HepG2 (cell line): ENCODE results near the gene HLA-F. TPM values are rescaled to one million over a fixed set of nuclear protein-coding genes. Genes with fewer than 3 reads are reported as not detected.
A peak's percentile ranks its signal among the peaks of the same experiment; 100 is the strongest.

Experiments used
- ATRX ChIP-seq: sonication (generic); formaldehyde crosslinking; IDR thresholded peaks from 2 replicates; pipeline ENCODE4 v1.4.0; 2020; ENCODE audit warnings: missing genetic modification reagents, borderline replicate concordance
- FUBP1 ChIP-seq: sonication (generic); formaldehyde crosslinking; IDR thresholded peaks from 2 replicates; pipeline ENCODE4 v1.5.1; 2020; ENCODE audit warnings: missing genetic modification reagents, mild to moderate bottlenecking, borderline replicate concordance
- KLF15 ChIP-seq: sonication (generic); formaldehyde crosslinking; IDR thresholded peaks from 2 replicates; pipeline ENCODE4 v1.8.1; 2023; ENCODE audit warnings: borderline replicate concordance, mild to moderate bottlenecking, inconsistent platforms, missing genetic modification reagents, mixed read lengths
- PHF21A ChIP-seq: sonication (generic); formaldehyde crosslinking; IDR thresholded peaks from 2 replicates; pipeline ENCODE4 v1.5.0; 2020; ENCODE audit warnings: mild to moderate bottlenecking, missing genetic modification reagents
- SOX13 ChIP-seq, 3 experiments: fragments of 450-650 bp in 1 of 3; sonication (generic) in 1 of 3; formaldehyde crosslinking in 1 of 3; IDR thresholded peaks in 2 of 3; conservative IDR thresholded peaks in 1 of 3; 2 replicates each; pipeline versions ENCODE4 v1.5.0 to v1.6.1; 2016 to 2020; ENCODE audit warnings: antibody characterized with exemption in 1 of 3, mild to moderate bottlenecking in 1 of 3, missing compliant biosample characterization in 1 of 3, missing genetic modification reagents in 1 of 3, moderate library complexity in 1 of 3
- ZFYVE20 ChIP-seq: sonication (generic); formaldehyde crosslinking; IDR thresholded peaks from 2 replicates; pipeline ENCODE4 v1.8.0; 2023; ENCODE audit warnings: low read depth, mild to moderate bottlenecking, moderate library complexity, missing genetic modification reagents, borderline replicate concordance
- ZNF577 ChIP-seq: sonication (generic); formaldehyde crosslinking; IDR thresholded peaks from 2 replicates; pipeline ENCODE4 v1.4.0; 2020; ENCODE audit warnings: mild to moderate bottlenecking, low read depth, missing genetic modification reagents, borderline replicate concordance
- ZNF629 ChIP-seq: sonication (generic); formaldehyde crosslinking; conservative IDR thresholded peaks from 2 replicates; pipeline ENCODE4 v1.5.0; 2020; ENCODE audit warnings: missing genetic modification reagents
- ZSCAN21 ChIP-seq: sonication (generic); formaldehyde crosslinking; IDR thresholded peaks from 2 replicates; pipeline ENCODE4 v1.8.0; 2022; ENCODE audit warnings: mild to moderate bottlenecking, missing genetic modification reagents, moderate library complexity, borderline replicate concordance
- ZSCAN25 ChIP-seq: sonication (generic); formaldehyde crosslinking; IDR thresholded peaks from 2 replicates; pipeline ENCODE4 v1.8.0; 2022; ENCODE audit warnings: mild to moderate bottlenecking, missing genetic modification reagents
- polyA plus RNA-seq, 8 experiments: library from polyadenylated mRNA; depleted of rRNA in 3 of 8; stranded (reverse) in 7 of 8; unstranded in 1 of 8; fragments of >200 nt; fragmentation: Illumina TruSeq in 4 of 8; extraction: Trizol in 4 of 8; gene quantifications; 2 replicates each; pipeline versions ENCODE4 v1.2.1 to v1.2.3, GENCODE V29; 2011 to 2016; ENCODE audit warnings: low read depth in 4 of 8, missing spikeins in 1 of 8, mixed read lengths in 1 of 8; ENCODE audit not compliant: insufficient read depth in 1 of 8
- total RNA-seq, 5 experiments: library from RNA; depleted of rRNA; stranded (reverse); fragments of >200 nt; fragmentation: Illumina TruSeq; extraction: Trizol; gene quantifications; 2 replicates each; pipeline ENCODE4 v1.2.3, GENCODE V29; 2016; ENCODE audit warnings: low read depth in 1 of 5
- TF ChIP-seq, protein P1 (sequence below), 2 experiments: sonication (generic) in 1 of 2; formaldehyde crosslinking in 1 of 2; IDR thresholded peaks; 2 replicates each; pipeline versions ENCODE4 v1.6.1 to v1.9.0; 2014 to 2022; ENCODE audit warnings: antibody characterized with exemption in 1 of 2, borderline replicate concordance in 1 of 2, inconsistent platforms in 1 of 2, low read depth in 1 of 2, missing genetic modification reagents in 1 of 2
- TF ChIP-seq, protein P2 (sequence below): sonication (generic); formaldehyde crosslinking; IDR thresholded peaks from 2 replicates; pipeline ENCODE4 v1.4.0; 2020; ENCODE audit warnings: mild to moderate bottlenecking, missing genetic modification reagents

HLA-F gene
- total and polyA plus RNA-seq, 2 of the 13 experiments (the other 11 are each of a cell fraction or from before 2014, with no cell fraction given), result 6.0 to 6.1 TPM

GRCh38 chr6:29752451-29753308 lies 29.4 kb downstream of the HLA-F start (continued):
- TF ChIP-seq, protein P1, sequence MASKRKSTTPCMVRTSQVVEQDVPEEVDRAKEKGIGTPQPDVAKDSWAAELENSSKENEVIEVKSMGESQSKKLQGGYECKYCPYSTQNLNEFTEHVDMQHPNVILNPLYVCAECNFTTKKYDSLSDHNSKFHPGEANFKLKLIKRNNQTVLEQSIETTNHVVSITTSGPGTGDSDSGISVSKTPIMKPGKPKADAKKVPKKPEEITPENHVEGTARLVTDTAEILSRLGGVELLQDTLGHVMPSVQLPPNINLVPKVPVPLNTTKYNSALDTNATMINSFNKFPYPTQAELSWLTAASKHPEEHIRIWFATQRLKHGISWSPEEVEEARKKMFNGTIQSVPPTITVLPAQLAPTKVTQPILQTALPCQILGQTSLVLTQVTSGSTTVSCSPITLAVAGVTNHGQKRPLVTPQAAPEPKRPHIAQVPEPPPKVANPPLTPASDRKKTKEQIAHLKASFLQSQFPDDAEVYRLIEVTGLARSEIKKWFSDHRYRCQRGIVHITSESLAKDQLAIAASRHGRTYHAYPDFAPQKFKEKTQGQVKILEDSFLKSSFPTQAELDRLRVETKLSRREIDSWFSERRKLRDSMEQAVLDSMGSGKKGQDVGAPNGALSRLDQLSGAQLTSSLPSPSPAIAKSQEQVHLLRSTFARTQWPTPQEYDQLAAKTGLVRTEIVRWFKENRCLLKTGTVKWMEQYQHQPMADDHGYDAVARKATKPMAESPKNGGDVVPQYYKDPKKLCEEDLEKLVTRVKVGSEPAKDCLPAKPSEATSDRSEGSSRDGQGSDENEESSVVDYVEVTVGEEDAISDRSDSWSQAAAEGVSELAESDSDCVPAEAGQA (IDR thresholded peaks at IDR 0.05; ENCODE audit: low read depth), result no peak
- TF ChIP-seq, protein P1 (CRISPR knock-in tag; IDR thresholded peaks at IDR 0.05; ENCODE audit: borderline replicate concordance), result no peak
- TF ChIP-seq ZNF629 (no peak), FUBP1 (CRISPR knock-in tag) (no peak), ZSCAN25 (CRISPR knock-in tag) (peak; percentile 33; the same call in 1 of the 2 replicates), ZNF577 (CRISPR knock-in tag) (no peak), ZFYVE20 (CRISPR knock-in tag) (no peak), ATRX (CRISPR knock-in tag) (no peak), SOX13 (IDR thresholded peaks at IDR 0.05) (0 out of 2 replicates have a peak, but pooled peaks have one; percentile 11), SOX13 (CRISPR knock-in tag; conservative IDR thresholded peaks at IDR 0.05 in 1 of 2, IDR thresholded peaks at IDR 0.05 in 1 of 2) (0 out of 4 replicates have a peak, but pooled peaks of 1 of the 2 experiments have one; percentile 25), KLF15 (CRISPR knock-in tag) (no peak), PHF21A (no peak), ZSCAN21 (CRISPR knock-in tag) (0 out of 2 replicates have a peak, but pooled peaks have one; percentile 19)
- TF ChIP-seq, protein P2, sequence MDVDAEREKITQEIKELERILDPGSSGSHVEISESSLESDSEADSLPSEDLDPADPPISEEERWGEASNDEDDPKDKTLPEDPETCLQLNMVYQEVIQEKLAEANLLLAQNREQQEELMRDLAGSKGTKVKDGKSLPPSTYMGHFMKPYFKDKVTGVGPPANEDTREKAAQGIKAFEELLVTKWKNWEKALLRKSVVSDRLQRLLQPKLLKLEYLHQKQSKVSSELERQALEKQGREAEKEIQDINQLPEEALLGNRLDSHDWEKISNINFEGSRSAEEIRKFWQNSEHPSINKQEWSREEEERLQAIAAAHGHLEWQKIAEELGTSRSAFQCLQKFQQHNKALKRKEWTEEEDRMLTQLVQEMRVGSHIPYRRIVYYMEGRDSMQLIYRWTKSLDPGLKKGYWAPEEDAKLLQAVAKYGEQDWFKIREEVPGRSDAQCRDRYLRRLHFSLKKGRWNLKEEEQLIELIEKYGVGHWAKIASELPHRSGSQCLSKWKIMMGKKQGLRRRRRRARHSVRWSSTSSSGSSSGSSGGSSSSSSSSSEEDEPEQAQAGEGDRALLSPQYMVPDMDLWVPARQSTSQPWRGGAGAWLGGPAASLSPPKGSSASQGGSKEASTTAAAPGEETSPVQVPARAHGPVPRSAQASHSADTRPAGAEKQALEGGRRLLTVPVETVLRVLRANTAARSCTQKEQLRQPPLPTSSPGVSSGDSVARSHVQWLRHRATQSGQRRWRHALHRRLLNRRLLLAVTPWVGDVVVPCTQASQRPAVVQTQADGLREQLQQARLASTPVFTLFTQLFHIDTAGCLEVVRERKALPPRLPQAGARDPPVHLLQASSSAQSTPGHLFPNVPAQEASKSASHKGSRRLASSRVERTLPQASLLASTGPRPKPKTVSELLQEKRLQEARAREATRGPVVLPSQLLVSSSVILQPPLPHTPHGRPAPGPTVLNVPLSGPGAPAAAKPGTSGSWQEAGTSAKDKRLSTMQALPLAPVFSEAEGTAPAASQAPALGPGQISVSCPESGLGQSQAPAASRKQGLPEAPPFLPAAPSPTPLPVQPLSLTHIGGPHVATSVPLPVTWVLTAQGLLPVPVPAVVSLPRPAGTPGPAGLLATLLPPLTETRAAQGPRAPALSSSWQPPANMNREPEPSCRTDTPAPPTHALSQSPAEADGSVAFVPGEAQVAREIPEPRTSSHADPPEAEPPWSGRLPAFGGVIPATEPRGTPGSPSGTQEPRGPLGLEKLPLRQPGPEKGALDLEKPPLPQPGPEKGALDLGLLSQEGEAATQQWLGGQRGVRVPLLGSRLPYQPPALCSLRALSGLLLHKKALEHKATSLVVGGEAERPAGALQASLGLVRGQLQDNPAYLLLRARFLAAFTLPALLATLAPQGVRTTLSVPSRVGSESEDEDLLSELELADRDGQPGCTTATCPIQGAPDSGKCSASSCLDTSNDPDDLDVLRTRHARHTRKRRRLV (CRISPR knock-in tag), result 0 out of 2 replicates have a peak, but pooled peaks have one; percentile 60
